NB4 (cell line): ENCODE measurements around the gene KRT15.

ENCODE experiments used
- TF ChIP-seq, protein P1 (sequence below): IDR thresholded peaks from one replicate; pipeline ENCODE4 v1.5.1; 2012; ENCODE audit warnings: low read depth, low read length
- TF ChIP-seq, protein P2 (sequence below): IDR thresholded peaks from 2 replicates; pipeline ENCODE4 v1.6.1; 2011; ENCODE audit warnings: low read depth, low read length

DNA sequence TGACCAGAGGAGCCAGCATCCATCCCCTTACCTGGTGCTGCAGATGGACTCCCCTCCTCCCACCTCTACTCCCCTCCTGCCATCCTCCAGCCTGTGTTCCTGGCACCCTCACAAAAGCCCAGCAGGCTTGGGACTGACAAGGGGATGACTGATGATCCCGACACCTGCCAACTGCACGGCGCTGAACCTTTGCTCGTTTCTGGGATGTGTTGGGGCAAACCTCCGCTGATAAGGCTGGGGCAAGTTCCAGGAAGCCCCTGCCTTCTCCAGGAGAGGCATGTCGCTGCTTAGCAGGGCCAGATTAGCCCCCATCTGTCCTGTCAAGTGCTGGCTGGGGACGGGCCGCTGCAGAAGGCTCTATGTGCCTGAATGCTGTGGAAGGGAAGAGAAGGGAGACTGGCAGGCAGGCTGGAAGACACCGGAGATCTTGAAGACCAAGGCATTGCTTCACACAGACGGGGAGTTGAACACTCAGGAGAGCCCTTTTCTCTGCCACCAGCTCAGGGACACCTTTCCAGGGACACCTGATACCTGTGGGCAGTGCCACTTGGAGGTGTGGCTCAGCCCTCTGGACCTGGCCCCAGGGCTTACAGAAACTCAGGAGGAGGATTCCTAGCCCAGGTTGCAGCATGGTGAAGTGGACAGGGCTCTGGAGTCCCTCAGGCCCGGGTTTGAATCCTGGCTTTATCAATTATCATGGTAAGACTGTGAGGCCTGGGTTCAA, 973 bp upstream of the KRT15 start:
- TF ChIP-seq, protein P1, sequence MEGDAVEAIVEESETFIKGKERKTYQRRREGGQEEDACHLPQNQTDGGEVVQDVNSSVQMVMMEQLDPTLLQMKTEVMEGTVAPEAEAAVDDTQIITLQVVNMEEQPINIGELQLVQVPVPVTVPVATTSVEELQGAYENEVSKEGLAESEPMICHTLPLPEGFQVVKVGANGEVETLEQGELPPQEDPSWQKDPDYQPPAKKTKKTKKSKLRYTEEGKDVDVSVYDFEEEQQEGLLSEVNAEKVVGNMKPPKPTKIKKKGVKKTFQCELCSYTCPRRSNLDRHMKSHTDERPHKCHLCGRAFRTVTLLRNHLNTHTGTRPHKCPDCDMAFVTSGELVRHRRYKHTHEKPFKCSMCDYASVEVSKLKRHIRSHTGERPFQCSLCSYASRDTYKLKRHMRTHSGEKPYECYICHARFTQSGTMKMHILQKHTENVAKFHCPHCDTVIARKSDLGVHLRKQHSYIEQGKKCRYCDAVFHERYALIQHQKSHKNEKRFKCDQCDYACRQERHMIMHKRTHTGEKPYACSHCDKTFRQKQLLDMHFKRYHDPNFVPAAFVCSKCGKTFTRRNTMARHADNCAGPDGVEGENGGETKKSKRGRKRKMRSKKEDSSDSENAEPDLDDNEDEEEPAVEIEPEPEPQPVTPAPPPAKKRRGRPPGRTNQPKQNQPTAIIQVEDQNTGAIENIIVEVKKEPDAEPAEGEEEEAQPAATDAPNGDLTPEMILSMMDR, result no peak
- TF ChIP-seq, protein P2, sequence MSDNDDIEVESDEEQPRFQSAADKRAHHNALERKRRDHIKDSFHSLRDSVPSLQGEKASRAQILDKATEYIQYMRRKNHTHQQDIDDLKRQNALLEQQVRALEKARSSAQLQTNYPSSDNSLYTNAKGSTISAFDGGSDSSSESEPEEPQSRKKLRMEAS, result no peak
